Right atrium auricular region (tissue), 2 donors: ENCODE results near the gene ING2. TPM values are rescaled to one million over a fixed set of nuclear protein-coding genes. Genes with fewer than 3 reads are reported as not detected.

ENCODE experiments used
- DNase-seq: peaks from one replicate; pipeline ENCODE4 v3.0.0-alpha.2; 2019; ENCODE audit warnings: low spot score
- H3K27ac ChIP-seq, 2 donors: fragments of 200-600 bp; sonication (generic); 1 replicate in 1 of 2; 2 replicates in 1 of 2; pipeline ENCODE4 v1.5.1; 2016 to 2019
- H3K27me3 ChIP-seq, 2 donors: fragments of 200-600 bp; sonication (generic); one replicate each; pipeline versions ENCODE4 v1.5.1 to v1.6.0; 2017 to 2019
- H3K36me3 ChIP-seq: fragments of 200-600 bp; sonication (generic); one replicate; pipeline ENCODE4 v1.5.1; 2016
- H3K4me1 ChIP-seq, 2 donors: fragments of 200-600 bp; sonication (generic); one replicate each; pipeline versions ENCODE4 v1.5.1 to v1.6.0; 2017 to 2019
- H3K4me3 ChIP-seq, 2 donors: fragments of 200-600 bp; sonication (generic); 1 replicate in 1 of 2; 2 replicates in 1 of 2; pipeline ENCODE4 v1.5.1; 2017 to 2019; ENCODE audit warnings: mild to moderate bottlenecking in 1 of 2, moderate library complexity in 1 of 2
- H3K9me3 ChIP-seq, 2 donors: fragments of 200-600 bp; sonication (generic); one replicate each; pipeline ENCODE4 v1.5.1; 2019
- CTCF ChIP-seq, 2 donors: fragments of 200-600 bp; sonication (generic); IDR thresholded peaks; one replicate each; pipeline ENCODE4 v1.5.1; 2019; ENCODE audit warnings: antibody characterized with exemption in 2 of 2
- total RNA-seq, 2 donors: library from RNA; depleted of rRNA; stranded (reverse); fragments of >200 nt; gene quantifications; one replicate each; pipeline ENCODE4 v1.1.0, GENCODE V29; 2016

Gene ING2
- total RNA-seq, 2 donors from 2014 or later, result 4.6 to 7.7 TPM

- Histone ChIP-seq H3K27ac (no peak overlapping the region), H3K4me3 (no peak overlapping the region), H3K36me3 (no peaks in the 10 kb centered on the region), H3K27me3 (no peaks in the 10 kb centered on the region), H3K9me3 (no peaks in the 10 kb centered on the region), H3K4me1 (no peaks in the 10 kb centered on the region)
- no peak for TF ChIP-seq CTCF (IDR thresholded peaks at IDR 0.05)
- DNase-seq, result no peak
Observed at GRCh38 chr4:183468210-183469095, 36.4 kb upstream of the ING2 start.

DNA sequence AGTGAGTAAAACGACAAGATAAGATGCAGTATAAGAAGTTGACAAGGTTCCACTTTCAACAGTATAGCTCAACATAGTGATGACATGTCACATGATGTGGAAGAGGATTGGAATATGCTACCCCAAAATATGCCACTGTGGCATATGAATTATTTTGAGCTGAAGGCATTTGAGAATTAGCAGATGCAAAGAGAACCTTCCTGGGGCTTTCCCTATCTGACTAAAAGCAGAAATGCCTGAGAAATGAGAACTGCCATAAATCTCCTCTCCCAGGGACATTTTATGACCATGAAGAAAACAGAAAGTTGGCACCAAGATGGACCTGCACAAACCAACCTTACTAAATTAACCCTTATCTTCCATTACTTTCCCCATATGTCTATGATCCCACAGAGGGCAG, 35.6 kb upstream of the ING2 start:
- Histone ChIP-seq H3K4me1 (no peaks in the 10 kb centered on the region), H3K36me3 (no peaks in the 10 kb centered on the region), H3K27ac (no peak overlapping the region), H3K4me3 (no peak overlapping the region), H3K9me3 (no peaks in the 10 kb centered on the region), H3K27me3 (no peaks in the 10 kb centered on the region)
- DNase-seq, result no peak
- no peak for TF ChIP-seq CTCF (IDR thresholded peaks at IDR 0.05)

DNA sequence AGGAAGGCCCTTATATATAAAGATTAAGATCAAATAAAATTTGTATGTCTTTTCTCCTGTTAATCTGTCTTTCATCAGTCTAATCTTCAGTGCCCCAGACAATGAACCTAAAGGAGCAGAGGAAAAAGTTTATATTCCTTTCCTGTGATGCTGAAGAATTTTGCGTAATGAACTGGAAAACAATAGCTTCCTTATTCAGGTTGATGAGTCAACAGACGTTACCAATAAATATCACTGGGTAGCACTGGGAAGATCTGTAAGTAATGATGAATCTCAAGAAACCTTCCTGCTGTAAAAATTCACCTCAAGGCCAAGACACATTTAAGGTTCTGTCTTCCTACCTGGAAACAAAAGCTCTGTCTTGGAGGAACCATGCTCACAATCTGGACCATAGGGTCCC, 34.9 kb upstream of the ING2 start:
- Histone ChIP-seq H3K4me1 (no peaks in the 10 kb centered on the region), H3K27ac (no peak overlapping the region), H3K36me3 (no peaks in the 10 kb centered on the region), H3K9me3 (no peaks in the 10 kb centered on the region), H3K27me3 (no peaks in the 10 kb centered on the region), H3K4me3 (no peak overlapping the region)
- no peak for DNase-seq
- no peak for TF ChIP-seq CTCF (IDR thresholded peaks at IDR 0.05)

DNA sequence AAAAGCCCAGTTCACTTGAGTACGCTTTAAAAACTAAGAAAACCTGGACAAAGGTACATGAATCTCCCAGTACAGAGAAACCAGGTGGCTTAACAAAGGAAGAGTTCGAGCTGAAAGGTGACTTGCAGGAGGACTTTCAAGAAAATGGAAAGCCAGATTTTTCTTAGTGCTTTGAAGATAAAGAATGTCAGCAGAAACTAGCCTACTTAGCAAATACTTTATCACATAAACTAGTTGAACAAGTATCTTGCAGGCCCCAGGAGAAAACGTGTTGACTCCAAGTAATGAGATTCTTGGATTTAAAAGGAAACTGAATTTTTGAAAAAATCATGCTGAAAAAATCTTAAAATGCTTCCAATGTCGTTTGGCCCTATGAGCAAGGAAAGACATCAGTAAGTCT, 34.0 kb upstream of the ING2 start:
- TF ChIP-seq CTCF (IDR thresholded peaks at IDR 0.05), result no peak
- H3K4me1 ChIP-seq, result no peaks in the 10 kb centered on the region
- DNase-seq, result no peak
- no peak overlapping the region for H3K4me3 ChIP-seq
- no peak overlapping the region for H3K27ac ChIP-seq
- no peaks in the 10 kb centered on the region for H3K36me3 ChIP-seq
- no peaks in the 10 kb centered on the region for H3K9me3 ChIP-seq
- H3K27me3 ChIP-seq, result no peaks in the 10 kb centered on the region

DNA sequence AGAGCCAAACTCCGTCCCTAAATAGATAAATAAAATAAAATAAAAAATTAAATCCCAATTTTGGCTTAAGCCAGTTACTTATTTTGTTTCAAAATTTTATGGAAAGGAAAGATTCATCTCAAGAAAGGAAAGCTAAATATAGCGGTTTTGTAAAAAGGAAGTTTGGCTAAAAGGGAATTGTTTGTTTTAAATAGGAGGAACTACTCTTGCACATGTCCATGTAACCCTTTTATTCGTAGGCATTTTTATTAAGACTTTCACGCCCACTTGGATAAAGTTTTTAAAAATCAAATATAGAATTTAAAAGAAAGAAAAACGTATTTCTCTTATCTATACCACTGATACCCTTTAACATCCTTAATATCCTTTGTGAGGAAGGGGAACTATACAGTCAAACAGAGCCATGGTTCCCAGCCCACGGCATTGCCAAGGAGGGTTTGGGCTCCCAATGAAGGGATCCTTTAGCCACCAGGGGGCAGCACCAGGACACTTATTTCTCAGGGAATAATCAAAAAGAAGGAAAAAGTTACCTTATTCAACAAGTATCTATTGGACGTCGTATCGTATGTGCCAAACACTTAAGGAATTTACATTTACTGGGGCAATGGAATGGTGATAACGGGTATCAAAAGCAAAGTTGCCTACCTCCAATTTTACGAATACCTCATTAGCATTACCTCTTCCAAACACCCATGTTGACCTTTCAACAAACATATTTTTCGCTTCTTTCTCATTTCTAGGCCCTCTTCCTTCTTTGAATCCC, 32.7 kb upstream of the ING2 start:
- Histone ChIP-seq H3K36me3 (no peaks in the 10 kb centered on the region), H3K9me3 (no peaks in the 10 kb centered on the region), H3K4me1 (no peaks in the 10 kb centered on the region), H3K27ac (no peak overlapping the region), H3K27me3 (no peaks in the 10 kb centered on the region), H3K4me3 (no peak overlapping the region)
- peak; percentile 84 to 92 for TF ChIP-seq CTCF (IDR thresholded peaks at IDR 0.05)
- peak; percentile 93 for DNase-seq
